Measurements from ENCODE around the gene MAGOHB.
A peak's percentile ranks its signal among the peaks of the same experiment; 100 is the strongest.
"Not testable (repeated sequence)": the region's sequence is repeated elsewhere in the genome, so short reads cannot be mapped to it uniquely, and the experiment has no call there.

MAGOHB gene

DNA sequence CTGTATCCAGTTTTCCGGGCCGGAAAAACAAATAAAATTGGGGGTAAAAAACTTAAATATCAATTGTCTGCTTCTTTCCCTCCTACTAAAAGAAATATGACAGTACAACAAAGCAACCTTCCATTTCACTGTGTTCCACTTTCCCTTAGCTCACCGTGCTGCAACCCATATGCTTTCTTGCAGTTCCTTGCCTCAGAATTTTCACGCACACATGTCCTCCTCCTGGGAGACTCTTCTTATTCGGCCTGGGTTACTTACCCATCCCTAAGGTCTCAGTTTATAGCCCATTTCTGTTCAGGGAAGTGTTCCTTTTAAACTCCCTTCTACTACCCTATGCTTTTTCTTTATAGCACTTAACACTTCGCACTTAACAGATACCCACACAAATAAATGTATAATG, 4.5 kb upstream of the MAGOHB start:
- peak in 4 of 42 donors; percentile 6 to 14 (median 8) for DNase-seq
- intact Hi-C loops (cut with DNase I) = loop anchor here (10.0 kb wide), 1 partner anchor 107 kb away; the partner anchor contains the start of gene YBX3

DNA sequence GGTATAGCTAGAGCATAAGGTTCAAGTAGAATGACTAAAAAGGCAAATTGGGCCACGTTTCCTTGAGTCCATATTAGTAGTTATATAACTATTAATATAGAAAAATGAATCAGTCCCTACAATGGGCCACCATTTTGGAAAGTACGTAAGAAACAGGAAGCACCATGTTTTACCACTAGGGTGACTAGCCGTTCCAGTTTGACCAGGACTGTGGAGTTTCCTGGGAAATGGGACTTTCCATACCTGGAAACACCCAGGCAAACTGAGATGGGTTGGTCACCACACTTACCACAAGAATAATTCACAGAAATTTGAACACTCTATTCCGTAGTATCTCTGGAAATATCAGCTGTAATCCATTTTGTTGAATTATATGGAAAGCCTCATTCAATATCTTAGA, 2.1 kb upstream of the MAGOHB start:
- no peak for DNase-seq
- intact Hi-C loops (cut with DNase I) = loop anchor here (10.0 kb wide), 1 partner anchor 109 kb away; the partner anchor contains the start of gene YBX3

GRCh38 chr12:10614056-10614370, 604 bp upstream of the MAGOHB start:
- intact Hi-C loops (cut with DNase I) = loop anchor here (10.0 kb wide), 1 partner anchor 111 kb away; the partner anchor contains the start of gene YBX3
- DNase-seq = no peak

- intact Hi-C loops (cut with DNase I) = loop anchor here (10.0 kb wide), 1 partner anchor 112 kb away; the partner anchor contains the start of gene YBX3
- no peak for DNase-seq
Measured at GRCh38 chr12:10612984-10613348, 443 bp downstream of the MAGOHB start.

DNA sequence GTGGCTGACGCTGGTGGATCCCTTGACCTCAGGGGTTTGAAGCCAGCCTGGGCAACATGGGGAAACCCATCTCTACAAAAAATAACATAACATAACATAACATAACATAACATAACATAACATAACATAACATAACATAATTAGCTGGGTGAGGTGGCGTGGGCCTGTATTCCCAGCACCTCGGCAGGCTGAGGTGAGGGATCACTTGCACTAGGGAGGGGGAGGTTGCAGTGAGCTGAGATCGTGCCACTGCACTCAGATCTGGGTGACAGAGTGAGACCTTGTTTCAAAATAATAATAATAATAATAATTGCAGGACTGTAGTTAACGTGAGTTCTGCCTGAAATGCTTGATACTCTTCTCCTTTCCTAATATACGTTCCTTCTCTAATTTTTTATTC, 1.3 kb downstream of the MAGOHB start:
- DNase-seq = peak in 2 of 42 donors; percentile 7 to 18
- intact Hi-C loops (cut with DNase I) = loop anchor here (10.0 kb wide), 1 partner anchor 113 kb away; the partner anchor contains the start of gene YBX3

DNA sequence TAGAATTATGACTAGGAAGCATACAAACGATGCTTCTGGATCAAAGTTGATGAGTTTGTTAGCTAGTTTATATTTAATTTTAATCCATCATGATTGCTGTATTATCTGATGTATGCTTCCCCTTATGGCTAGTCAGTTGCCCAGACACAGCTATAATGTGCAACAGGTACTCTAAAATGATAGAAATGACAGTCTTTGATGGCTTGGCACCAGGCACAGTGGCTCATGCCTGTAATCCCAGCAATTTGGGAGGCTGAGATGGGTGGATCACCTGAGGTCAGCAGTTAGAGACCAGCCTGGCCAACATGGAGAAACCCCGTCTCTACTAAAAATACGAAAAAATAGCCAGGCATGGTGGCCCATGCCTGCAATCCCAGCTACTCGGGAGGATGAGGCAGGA, 2.2 kb downstream of the MAGOHB start:
- not testable (repeated sequence) for DNase-seq
- intact Hi-C loops (cut with DNase I) = loop anchor here (10.0 kb wide), 1 partner anchor 114 kb away; the partner anchor contains the start of gene YBX3

DNA sequence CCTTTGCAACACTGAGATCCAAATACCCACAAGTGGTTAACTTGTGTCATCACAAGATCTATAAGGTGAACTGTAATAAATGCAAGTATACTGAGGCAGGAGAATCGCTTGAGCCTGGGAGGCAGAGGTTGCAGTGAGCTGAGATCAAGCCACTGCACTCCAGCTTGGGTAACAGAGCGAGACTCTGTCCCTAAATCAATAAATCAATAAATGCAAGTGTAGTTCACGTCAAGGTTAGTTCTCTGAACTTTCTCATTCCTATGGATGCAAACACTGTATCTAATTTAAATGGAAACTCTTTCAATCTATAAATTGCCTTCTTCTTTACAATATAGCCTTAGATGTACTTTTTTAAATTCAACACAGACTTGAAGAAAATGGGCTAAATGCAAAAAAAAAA, 3.2 kb downstream of the MAGOHB start:
- intact Hi-C loops (cut with DNase I) = loop anchor here (10.0 kb wide), 1 partner anchor 115 kb away; the partner anchor contains the start of gene YBX3
- no peak for DNase-seq

- DNase-seq = no peak
- intact Hi-C loops (cut with DNase I) = no loop called here
Measured at GRCh38 chr12:10607885-10608458, 5.4 kb downstream of the MAGOHB start.

- intact Hi-C loops (cut with DNase I) = no loop called here
- no peak for DNase-seq
Measured at GRCh38 chr12:10601860-10602259, 11.5 kb downstream of the MAGOHB start.

- intact Hi-C loops (cut with DNase I) = no loop called here
- no peak for DNase-seq
Measured at GRCh38 chr12:10600988-10601387, 12.4 kb downstream of the MAGOHB start.

GRCh38 chr12:10595881-10596280, 17.5 kb downstream of the MAGOHB start:
- DNase-seq = no peak
- intact Hi-C loops (cut with DNase I) = no loop called here

DNA sequence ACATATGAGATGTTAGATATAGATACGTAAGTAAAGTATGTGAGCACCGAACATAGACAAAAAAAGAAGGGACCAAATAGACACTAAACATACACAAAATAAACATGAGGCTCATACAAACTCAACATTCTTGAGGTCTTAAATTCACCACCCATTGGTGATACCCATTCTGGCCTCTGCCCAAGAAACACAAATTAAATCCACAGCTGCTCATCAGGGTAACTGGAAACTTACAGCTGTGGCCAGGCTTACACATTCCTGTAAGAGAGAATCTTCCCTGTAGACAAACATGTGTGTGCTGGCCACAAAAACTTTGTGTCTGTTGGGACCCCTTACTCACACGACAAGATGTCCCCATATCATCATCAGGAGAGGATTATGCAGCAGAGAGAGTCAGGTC, 22.4 kb downstream of the MAGOHB start:
- intact Hi-C loops (cut with DNase I) = no loop called here
- no peak for DNase-seq

- intact Hi-C loops (cut with DNase I) = no loop called here
- no peak for DNase-seq
Measured at GRCh38 chr12:10584415-10584814, 29.0 kb downstream of the MAGOHB start.

DNA sequence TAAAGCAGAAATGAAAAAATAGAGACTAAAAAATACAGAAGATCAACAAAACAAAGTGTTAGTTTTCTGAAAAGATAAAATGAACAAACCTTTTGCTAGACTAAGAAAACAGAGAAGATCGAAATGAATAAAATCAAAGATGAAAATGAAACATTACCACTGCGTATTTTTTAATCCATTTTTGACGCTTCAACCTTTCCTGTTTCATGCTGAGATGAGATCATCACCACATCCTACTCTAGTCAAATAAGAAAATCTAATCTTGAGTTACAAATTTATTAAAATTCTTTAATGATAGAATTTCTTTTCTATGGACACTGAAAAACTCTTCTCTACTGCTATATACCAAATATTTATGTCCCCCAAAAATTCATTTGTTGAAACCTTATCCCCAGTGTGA, 30.7 kb downstream of the MAGOHB start:
- intact Hi-C loops (cut with DNase I) = no loop called here
- DNase-seq = no peak

DNA sequence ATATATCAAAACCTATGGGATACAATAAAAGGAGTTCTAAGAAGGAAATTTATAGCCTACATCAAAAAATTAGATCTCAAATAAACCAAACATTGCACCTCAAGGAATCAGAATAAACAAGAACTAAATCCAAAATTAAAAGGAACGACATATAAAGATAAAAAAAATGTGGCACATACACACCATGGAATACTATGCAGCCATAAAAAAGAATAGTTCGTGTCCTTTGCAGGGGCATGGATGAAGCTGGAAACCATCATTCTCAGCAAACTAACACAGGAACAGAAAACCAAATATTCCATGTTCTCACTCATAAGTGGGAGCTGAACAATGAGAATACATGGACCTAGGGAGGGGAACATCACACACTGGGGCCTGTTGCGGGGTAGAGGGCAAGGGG, 31.3 kb downstream of the MAGOHB start:
- DNase-seq; intact Hi-C loops (cut with DNase I): not testable (repeated sequence)

GRCh38 chr12:10574307-10574706, 39.1 kb downstream of the MAGOHB start:
- intact Hi-C loops (cut with DNase I) = no loop called here
- DNase-seq = no peak

- intact Hi-C loops (cut with DNase I) = not testable (repeated sequence)
Measured at GRCh38 chr12:10572021-10572490, 41.4 kb downstream of the MAGOHB start.

GRCh38 chr12:10571141-10571540, 42.3 kb downstream of the MAGOHB start:
- DNase-seq = no peak
- intact Hi-C loops (cut with DNase I) = no loop called here

More at GRCh38 chr12:10572021-10572490, 41.4 kb downstream of the MAGOHB start:
- not testable (repeated sequence) for DNase-seq

DNA sequence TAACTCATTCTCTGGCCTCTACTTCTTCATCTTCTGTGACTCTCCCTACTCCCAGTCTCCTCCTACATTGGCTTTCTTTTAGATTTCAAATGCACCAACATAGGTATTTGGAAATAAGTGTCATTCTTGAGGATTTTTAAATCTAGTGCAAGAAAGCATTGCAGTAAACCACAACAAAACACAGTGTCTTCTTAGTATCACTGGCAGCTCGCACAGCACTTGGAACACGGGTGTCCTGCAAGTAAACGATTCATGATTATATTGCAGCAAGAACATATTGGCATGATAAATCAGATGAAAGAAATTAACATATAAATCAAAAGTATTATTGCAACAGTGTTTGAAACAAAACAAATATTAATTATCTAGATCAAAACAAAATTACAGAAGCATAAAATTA, 45.6 kb downstream of the MAGOHB start:
- DNase-seq = no peak
- intact Hi-C loops (cut with DNase I) = loop anchor here (10.0 kb wide), 2 partner anchors 203 to 333 kb away; no protein-coding TSS in a partner anchor

DNA sequence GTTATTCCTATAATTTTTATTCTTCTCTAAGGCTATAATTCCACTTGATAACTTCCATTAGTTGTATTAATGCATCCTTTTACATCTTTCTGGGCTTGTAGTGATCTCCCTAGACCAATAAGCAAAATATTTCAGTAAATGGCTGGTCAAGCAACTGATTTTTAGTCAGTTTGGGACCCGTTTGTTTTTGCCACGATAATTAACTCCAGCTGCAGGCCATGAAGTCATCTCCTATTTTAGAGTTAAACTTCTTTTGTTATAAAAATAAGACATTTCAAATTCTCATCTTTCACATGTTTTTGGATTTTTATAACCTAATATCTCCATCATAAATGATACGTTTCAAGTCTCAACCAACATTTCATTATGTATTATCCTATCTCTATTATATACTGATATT, 49.4 kb downstream of the MAGOHB start:
- intact Hi-C loops (cut with DNase I) = loop anchor here (5.0 to 10.0 kb wide), 3 partner anchors 199 to 329 kb away; no protein-coding TSS in a partner anchor
- DNase-seq = no peak

DNA sequence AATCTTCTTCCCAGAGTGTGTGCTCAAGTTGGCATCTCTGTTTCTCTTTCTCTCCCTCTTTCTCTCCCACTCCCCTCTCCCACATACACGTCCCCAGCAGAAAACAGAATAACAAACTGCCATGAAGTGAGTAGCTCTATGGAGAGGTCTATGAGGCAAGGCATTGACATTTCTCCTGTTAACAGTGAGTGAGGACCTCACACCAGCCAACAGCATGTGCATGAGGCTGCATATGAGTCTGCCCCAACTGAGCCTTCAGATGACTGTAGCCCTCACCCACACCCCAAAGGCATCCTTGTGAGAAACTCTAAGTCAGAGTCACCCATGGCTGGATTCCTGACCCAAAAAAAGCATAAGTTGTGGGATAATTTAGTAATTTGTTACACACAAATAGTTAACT, 50.4 kb downstream of the MAGOHB start:
- no peak for DNase-seq
- intact Hi-C loops (cut with DNase I) = loop anchor here (5.0 to 10.0 kb wide), 3 partner anchors 198 to 328 kb away; no protein-coding TSS in a partner anchor
